HG02870 (cell line): Measurements from ENCODE around the gene NCBP3.

ENCODE experiments used
- ATAC-seq: cut with Tn5 transposase; IDR thresholded peaks from one replicate; pipeline ENCODE4 v1.9.1; 2021; ENCODE audit warnings: mild to moderate bottlenecking, moderate library complexity; ENCODE audit not compliant: unreplicated experiment

Gene NCBP3

DNA sequence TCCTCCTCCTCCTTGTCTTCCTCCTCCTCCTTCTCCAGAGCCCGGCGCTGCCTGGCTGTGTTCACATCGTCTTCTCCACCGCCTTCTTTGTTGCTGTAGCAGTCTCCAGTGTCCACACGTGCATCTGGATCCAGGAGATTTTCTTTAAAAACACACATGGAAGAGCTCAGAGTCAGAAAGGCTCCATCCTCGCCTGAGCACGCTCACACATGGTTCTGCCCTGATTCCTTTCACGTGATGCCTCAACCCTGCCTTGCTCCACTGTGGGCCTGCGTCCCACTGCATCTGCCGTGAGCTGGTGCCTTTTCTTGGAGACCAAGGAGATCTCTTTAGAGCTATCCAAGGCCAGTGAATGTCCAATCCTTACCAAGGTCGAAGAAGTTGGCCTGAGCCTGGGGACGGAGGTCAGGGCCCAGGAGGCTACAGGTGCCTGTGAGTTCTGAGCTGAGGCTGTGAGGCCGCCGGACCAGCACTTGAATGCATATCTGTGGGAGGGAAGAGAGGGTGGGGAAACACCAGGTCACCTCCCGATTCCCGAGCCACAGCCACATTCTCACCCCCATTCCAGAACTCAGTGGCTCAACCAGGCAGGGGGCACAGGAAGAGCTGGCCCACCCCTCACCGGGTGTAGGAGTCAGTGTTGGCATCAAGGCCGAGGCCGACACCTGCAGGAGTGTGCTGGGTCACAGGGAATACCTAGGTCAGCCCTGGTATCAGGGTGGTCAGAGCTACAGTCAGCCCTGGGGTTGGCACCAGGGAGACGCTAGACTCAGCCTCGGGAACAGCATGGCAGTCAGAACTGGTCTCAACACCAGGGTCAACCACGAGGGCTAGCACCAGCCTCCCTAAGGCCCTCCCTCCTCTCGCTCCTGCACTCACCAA is 84.8 kb downstream of the NCBP3 start:
- ATAC-seq: no peak

DNA sequence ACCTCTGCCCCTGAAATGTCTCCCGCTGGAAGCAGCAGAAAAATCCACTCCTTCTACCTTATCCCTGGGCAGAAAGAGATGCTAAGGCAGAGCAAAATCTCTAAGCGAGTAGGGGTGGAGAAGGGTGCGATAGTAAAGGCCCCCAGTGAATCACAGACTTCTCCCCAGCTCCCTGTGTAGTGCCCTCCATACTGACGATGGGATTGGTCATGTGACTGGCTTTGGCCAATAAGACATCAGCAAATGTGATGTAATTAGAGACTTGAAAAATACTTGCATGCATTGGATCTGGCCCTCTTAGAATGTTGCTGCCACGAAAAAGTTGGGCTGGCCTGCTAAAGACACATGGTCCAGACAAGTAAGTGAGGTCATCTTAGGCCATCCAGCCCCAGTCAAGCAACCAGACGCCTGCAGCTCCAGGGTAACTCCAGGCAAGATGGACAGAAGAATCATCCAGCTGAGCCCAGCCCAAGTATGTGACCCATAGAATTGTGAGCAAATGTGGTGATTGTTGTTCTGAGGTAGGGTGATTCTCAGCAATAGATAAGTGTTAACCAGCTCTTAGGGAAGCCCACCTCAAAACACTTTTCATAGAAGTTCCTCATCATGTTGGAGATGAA is 86.3 kb downstream of the NCBP3 start:
- ATAC-seq: no peak

DNA sequence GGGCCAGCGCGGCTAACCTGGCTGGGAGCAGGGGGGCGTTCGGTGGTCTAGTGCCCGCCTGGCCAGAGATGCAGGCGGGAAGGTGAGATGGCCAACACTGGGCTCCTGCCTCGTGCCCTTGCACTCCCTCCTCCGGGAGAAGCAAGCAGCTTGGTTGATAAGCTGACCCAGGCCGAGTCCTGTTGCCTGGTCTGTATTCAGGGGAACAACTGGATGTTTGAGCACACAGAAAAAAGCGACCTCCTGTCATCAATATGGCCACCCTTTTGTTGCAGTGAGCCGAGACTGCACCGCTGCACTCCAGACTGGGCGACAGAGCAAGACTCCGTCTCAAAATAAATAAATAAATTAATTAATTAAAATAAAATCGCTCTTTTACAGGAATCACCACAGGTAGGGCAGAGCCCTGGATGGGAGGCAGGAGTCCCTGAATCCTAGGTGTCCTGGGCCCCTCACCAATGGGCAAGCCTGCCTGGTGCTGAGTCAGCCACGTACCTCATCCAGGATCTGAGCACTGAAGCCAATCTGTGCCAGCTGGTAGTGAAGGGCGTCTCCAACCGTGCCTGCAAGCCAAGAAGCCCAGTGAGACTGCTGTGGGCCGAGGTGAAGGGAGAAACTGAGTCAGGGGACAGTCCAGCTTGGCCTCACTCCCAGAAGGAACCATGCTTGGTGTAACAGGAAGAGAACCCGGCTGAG is 90.6 kb downstream of the NCBP3 start:
- no peak for ATAC-seq

GRCh38 chr17:3754458-3755334 is 91.3 kb downstream of the NCBP3 start:
- no peak for ATAC-seq

GRCh38 chr17:3754066-3754457 is 92.0 kb downstream of the NCBP3 start:
- no peak for ATAC-seq

DNA sequence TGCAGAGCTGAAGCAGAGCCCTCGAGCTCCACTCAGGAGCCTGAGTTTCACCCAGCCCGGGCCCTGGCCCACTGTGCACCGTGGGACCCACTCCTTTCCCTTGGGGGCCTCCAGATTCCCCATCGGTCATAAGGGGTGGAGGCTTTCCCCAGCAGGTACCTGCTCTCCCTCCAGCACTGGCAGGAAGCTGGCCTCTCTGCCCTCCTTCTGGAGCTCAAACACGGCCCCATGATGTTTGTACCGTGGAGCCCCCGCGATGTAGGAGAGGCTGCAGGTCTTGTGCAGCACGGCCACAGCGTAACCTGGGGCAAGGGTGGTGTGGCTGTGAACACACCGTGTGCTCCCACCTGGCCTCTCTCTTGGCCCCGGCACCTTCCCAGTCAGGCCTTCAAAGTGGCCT is 92.4 kb downstream of the NCBP3 start:
- no peak for ATAC-seq
